HG03432 (cell line): ENCODE data around the gene CEP55.
"Not testable (repeated sequence)": the region's sequence is repeated elsewhere in the genome, so short reads cannot be mapped to it uniquely, and the experiment has no call there.

Source experiments
- ATAC-seq: cut with Tn5 transposase; IDR thresholded peaks from one replicate; pipeline ENCODE4 v1.9.1; 2021; ENCODE audit warnings: mild to moderate bottlenecking, moderate library complexity; ENCODE audit not compliant: unreplicated experiment

The CEP55 gene

GRCh38 chr10:93505075-93505474, 8.7 kb downstream of the CEP55 start:
- ATAC-seq, result no peak

GRCh38 chr10:93509816-93510215, 13.4 kb downstream of the CEP55 start:
- no peak for ATAC-seq

- ATAC-seq, result no peak
Observed at GRCh38 chr10:93512565-93512964, 16.2 kb downstream of the CEP55 start.

GRCh38 chr10:93513091-93513490, 16.7 kb downstream of the CEP55 start:
- ATAC-seq, result no peak

- no peak for ATAC-seq
Observed at GRCh38 chr10:93514521-93514920, 18.1 kb downstream of the CEP55 start.

GRCh38 chr10:93515071-93516005, 18.9 kb downstream of the CEP55 start:
- no peak for ATAC-seq

GRCh38 chr10:93516006-93516380, 19.6 kb downstream of the CEP55 start:
- no peak for ATAC-seq

GRCh38 chr10:93518531-93518930, 22.1 kb downstream of the CEP55 start:
- no peak for ATAC-seq

GRCh38 chr10:93535293-93535692, 38.9 kb downstream of the CEP55 start:
- no peak for ATAC-seq

GRCh38 chr10:93540871-93541270, 44.5 kb downstream of the CEP55 start:
- not testable (repeated sequence) for ATAC-seq

- ATAC-seq, result no peak
Observed at GRCh38 chr10:93541402-93542357, 45.3 kb downstream of the CEP55 start.

- no peak for ATAC-seq
Observed at GRCh38 chr10:93542358-93542791, 46.0 kb downstream of the CEP55 start.

- not testable (repeated sequence) for ATAC-seq
Observed at GRCh38 chr10:93546995-93547394, 50.6 kb downstream of the CEP55 start.

- no peak for ATAC-seq
Observed at GRCh38 chr10:93547522-93547921, 51.1 kb downstream of the CEP55 start.

- no peak for ATAC-seq
Observed at GRCh38 chr10:93548376-93549071, 52.1 kb downstream of the CEP55 start.

- no peak for ATAC-seq
Observed at GRCh38 chr10:93550606-93551005, 54.2 kb downstream of the CEP55 start.

GRCh38 chr10:93552780-93553179, 56.4 kb downstream of the CEP55 start:
- no peak for ATAC-seq

- ATAC-seq, result no peak
Observed at GRCh38 chr10:93553482-93554315, 57.3 kb downstream of the CEP55 start.

- ATAC-seq, result no peak
Observed at GRCh38 chr10:93554316-93554663, 57.9 kb downstream of the CEP55 start.

GRCh38 chr10:93554760-93555432, 58.5 kb downstream of the CEP55 start:
- peak; percentile 56 for ATAC-seq
